Measurements from ENCODE around the gene CACNG4. TPM values are rescaled to one million over a fixed set of nuclear protein-coding genes. Genes with fewer than 3 reads are reported as not detected.

Gene CACNG4
- total RNA-seq, 1 donor from 2014 or later = 5.1 TPM

DNA sequence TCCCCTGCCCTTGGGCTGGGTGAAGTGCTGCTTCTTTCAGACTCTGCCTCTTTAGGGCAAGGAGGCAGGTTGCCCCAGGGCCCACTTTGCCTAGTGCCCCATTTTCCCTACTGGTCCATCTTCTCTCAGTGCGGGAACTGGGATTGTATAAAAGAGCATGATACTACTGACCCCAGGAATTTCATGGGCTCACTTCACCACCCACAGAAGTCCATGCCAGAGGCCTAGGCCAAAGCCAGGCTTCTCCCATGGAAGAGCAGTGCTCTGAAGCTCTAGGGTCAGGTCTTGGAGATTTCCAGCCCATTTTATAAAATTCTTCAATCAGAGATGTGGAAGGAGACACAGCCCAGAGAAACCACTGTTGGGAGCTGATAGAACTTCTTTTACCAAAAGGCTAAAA lies 85.6 kb downstream of the CACNG4 start:
- no peaks in the 10 kb centered on the region for H3K27me3 ChIP-seq (ENCODE audit: low read depth)
- H3K27ac ChIP-seq = no peak overlapping the region
- H3K4me3 ChIP-seq = no peak overlapping the region
- H3K36me3 ChIP-seq = no peaks in the 10 kb centered on the region
- TF ChIP-seq, protein P1, sequence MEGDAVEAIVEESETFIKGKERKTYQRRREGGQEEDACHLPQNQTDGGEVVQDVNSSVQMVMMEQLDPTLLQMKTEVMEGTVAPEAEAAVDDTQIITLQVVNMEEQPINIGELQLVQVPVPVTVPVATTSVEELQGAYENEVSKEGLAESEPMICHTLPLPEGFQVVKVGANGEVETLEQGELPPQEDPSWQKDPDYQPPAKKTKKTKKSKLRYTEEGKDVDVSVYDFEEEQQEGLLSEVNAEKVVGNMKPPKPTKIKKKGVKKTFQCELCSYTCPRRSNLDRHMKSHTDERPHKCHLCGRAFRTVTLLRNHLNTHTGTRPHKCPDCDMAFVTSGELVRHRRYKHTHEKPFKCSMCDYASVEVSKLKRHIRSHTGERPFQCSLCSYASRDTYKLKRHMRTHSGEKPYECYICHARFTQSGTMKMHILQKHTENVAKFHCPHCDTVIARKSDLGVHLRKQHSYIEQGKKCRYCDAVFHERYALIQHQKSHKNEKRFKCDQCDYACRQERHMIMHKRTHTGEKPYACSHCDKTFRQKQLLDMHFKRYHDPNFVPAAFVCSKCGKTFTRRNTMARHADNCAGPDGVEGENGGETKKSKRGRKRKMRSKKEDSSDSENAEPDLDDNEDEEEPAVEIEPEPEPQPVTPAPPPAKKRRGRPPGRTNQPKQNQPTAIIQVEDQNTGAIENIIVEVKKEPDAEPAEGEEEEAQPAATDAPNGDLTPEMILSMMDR (IDR thresholded peaks at IDR 0.05) = no peak
- intact Hi-C loops (cut with DNase I) = no loop called here
- peaks cover 25% of the 10 kb centered on the region for H3K9me3 ChIP-seq
- H3K4me1 ChIP-seq = no peaks in the 10 kb centered on the region
- ATAC-seq (no peak), DNase-seq (no peak)

DNA sequence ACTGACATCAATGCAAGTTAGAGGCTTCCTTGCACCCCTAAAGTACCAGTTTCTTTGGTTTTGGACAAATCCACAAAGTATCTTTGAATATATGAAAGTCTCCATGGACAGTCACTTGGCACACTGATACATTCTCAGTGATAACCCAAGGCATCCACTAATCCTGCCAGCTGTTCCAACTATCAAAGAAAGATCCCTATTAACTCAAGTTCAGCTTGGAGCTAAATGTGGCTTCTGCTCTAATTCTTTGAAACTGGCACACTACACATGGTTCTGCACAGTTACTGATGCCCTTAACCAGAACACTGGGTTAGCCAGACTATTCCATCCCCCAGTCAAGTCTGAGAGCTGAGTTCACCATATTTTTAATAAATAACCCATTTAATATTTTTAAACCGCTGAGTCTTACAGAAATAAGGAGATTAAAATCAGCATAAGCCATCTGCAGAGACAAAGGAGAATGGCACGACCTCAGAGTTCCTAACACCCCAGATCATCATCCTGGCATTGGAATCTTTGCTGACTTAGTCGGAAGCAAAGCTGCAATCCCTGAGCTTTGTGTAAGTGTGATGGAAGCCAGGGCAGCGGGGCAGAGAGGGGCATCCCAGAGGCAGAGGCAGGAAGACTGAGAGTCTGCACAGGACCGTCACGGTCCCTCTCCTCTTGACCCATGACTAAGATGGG lies 86.1 kb downstream of the CACNG4 start:
- intact Hi-C loops (cut with DNase I) = no loop called here

DNA sequence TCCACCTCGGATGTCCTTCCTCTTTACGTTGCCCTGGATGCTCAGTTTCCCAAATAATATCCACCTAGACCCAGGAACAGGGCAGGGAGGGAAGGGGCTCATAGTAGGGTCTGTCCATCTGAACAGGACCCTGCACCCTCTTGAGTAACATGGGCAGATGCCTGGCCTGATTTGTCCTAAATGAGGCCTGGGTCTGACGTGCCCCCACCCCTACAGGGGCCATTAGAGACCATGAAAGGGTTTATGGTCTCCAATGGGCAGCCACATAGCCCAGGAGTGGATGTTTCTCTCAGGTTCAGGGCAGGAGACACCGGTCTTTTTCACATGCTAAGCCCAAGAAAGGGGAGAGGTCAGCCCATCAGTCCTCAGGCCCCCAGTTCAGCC lies 86.6 kb downstream of the CACNG4 start:
- ATAC-seq (no peak), DNase-seq (no peak)
- Histone ChIP-seq H3K4me3 (no peak overlapping the region), H3K27ac (no peak overlapping the region), H3K4me1 (no peaks in the 10 kb centered on the region), H3K9me3 (peaks cover 25% of the 10 kb centered on the region), H3K36me3 (no peaks in the 10 kb centered on the region), H3K27me3 (ENCODE audit: low read depth) (no peaks in the 10 kb centered on the region)
- intact Hi-C loops (cut with DNase I) = no loop called here
- TF ChIP-seq, protein P1 (IDR thresholded peaks at IDR 0.05) = no peak

More for the DNA sequence above, 86.1 kb downstream of the CACNG4 start:
- Histone ChIP-seq H3K9me3 (peaks cover 25% of the 10 kb centered on the region), H3K27ac (no peak overlapping the region), H3K36me3 (no peaks in the 10 kb centered on the region), H3K27me3 (ENCODE audit: low read depth) (no peaks in the 10 kb centered on the region), H3K4me1 (no peaks in the 10 kb centered on the region), H3K4me3 (no peak overlapping the region)
- ATAC-seq = no peak
- no peak for DNase-seq
- TF ChIP-seq, protein P1 (IDR thresholded peaks at IDR 0.05) = no peak

DNA sequence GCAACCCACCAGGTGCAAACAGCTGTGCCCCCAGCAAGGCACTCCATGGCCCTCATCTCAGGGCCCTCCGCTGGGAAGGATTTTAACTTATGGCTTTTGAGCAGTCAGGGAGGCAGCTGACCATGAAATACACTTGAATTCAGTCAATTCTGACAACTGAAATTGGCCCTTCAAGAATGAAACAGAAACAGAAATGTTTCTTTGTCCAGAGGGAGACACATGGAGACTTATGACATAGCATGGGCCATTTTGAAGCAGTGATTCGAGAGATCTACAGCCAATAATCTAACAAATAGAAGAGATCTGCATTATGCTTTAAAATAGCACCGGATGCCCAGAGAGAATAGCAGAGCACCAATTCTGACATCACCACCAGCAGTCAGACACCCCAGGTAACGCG lies 87.3 kb downstream of the CACNG4 start:
- Histone ChIP-seq H3K27me3 (ENCODE audit: low read depth) (no peaks in the 10 kb centered on the region), H3K9me3 (peaks cover 25% of the 10 kb centered on the region), H3K27ac (no peak overlapping the region), H3K4me1 (no peaks in the 10 kb centered on the region), H3K4me3 (no peak overlapping the region), H3K36me3 (no peaks in the 10 kb centered on the region)
- intact Hi-C loops (cut with DNase I) = no loop called here
- ATAC-seq (no peak), DNase-seq (no peak)
- TF ChIP-seq, protein P1 (IDR thresholded peaks at IDR 0.05) = no peak

DNA sequence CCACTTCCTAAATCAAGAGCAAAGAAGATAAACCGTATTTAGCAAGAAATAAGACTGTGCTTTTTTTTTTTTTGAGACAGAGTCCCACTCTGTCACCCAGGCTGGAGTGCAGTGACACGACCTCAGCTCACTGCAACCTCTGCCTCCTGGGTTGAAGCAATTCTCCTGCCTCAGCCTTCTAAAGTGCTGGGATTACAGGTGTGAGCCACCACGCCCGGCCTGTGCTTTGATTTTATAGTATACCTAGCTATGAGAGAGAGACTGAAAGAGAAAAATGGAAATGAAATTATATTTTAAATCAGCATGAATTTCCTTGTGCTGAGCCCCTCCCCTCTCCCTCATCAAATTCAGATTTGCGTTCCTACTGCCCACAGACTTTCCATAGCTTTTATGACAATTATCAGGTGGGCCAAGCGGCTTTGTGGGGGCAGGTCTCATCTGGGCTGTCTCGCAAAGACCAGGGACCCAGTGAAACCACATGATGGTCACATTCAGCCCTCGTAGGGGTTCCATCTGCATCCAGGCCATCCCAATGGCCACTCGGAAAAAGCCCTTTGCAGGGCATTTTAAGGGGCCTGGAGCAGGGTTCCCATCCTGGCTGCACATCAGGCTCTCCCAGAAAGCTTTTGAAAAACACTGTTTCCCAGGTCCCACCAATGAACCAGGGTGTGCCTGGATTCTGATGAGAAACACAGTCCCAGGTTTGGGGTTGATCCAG lies 88.4 kb downstream of the CACNG4 start:
- TF ChIP-seq, protein P1 (IDR thresholded peaks at IDR 0.05) = no peak
- no peak overlapping the region for H3K27ac ChIP-seq
- no peaks in the 10 kb centered on the region for H3K36me3 ChIP-seq
- no peaks in the 10 kb centered on the region for H3K27me3 ChIP-seq (ENCODE audit: low read depth)
- H3K4me3 ChIP-seq = no peak overlapping the region
- DNase-seq = no peak
- no peak for ATAC-seq
- no peaks in the 10 kb centered on the region for H3K4me1 ChIP-seq
- intact Hi-C loops (cut with DNase I) = no loop called here
- peaks cover 19% of the 10 kb centered on the region for H3K9me3 ChIP-seq
